Posterior cingulate gyrus (tissue), 11 donors: ENCODE data around the gene FAM163B.

Source experiments
- DNase-seq, 10 donors: peaks; one replicate each; pipeline versions ENCODE4 v3.0.0 to v3.0.0-alpha.2; 2020 to 2021; ENCODE audit warnings: mixed read lengths in 3 of 10
- intact Hi-C: fragments of 100-400 bp; cut with DNase I; formaldehyde crosslinking; loops from one replicate; pipeline ENCODE4 v1.15.1; 2023

The FAM163B gene

DNA sequence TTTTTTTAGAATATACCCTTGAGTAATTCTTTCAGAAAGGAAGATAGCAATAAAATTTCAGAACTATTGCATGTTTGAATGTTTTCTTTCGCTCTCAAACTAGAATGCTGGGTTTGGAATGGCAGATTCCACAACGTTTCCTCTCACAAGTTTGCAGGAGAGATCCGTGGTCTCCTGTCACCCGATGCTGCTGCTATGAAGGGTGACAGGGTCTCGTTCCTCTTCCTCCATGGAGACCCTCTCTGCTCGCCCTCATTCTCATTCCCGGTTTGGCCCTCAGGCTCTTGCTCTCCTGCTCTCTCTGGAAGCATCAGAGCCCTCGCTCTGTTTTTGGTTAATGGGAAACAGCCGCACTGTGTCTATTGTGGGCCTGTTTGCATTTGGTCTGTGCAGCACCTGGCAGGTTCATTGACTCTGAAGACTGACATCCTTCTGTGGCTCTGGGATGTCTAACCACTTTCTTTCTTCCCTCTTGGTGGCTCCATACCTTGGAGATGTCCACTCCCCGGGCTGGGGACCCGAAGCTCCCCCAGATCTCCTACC is 12.6 kb upstream of the FAM163B start:
- intact Hi-C loops, result no loop called here
- peak in 2 of 10 donors; percentile 23 to 24 for DNase-seq

DNA sequence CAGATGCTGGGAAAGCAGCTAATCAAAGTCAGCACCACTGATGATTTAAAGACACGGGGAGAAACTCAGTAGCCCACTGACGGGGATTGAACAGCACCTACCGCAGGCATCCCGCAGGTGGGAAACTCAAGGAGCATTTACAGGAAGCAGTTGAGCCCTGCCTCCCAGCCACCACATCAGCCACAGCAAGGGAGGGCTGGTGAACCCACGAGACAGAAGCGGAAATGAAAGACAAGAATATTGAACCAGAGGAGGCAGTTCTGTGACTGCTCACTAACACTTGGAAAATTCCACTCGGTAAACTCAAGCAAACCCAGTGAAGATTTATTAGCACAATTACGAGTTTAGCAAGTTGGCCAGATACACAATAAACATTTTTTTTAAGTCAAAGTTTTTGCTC is 10.6 kb upstream of the FAM163B start:
- intact Hi-C loops, result no loop called here
- DNase-seq, result peak in 3 of 10 donors; percentile 62 to 76 (median 71)

DNA sequence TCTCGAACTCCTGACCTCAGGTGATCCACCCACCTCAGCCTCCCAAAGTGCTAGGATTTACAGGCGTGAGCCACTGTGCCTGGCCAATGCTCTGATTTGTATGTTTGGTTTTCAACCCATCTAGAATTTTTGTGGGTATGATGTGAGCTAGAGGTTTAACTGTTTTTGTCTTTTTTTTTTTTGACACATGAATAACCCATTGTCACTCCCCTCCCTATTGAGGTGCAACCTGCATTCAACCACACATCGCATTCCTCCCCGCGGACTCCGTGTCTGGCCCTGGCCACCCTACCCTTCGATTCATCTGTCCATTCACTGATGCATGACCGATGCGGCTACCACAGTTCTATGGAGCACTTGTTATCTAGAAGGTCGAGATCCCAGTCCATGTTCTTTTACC is 9.5 kb upstream of the FAM163B start:
- intact Hi-C loops, result no loop called here
- peak in 3 of 10 donors; percentile 28 to 47 (median 40) for DNase-seq

DNA sequence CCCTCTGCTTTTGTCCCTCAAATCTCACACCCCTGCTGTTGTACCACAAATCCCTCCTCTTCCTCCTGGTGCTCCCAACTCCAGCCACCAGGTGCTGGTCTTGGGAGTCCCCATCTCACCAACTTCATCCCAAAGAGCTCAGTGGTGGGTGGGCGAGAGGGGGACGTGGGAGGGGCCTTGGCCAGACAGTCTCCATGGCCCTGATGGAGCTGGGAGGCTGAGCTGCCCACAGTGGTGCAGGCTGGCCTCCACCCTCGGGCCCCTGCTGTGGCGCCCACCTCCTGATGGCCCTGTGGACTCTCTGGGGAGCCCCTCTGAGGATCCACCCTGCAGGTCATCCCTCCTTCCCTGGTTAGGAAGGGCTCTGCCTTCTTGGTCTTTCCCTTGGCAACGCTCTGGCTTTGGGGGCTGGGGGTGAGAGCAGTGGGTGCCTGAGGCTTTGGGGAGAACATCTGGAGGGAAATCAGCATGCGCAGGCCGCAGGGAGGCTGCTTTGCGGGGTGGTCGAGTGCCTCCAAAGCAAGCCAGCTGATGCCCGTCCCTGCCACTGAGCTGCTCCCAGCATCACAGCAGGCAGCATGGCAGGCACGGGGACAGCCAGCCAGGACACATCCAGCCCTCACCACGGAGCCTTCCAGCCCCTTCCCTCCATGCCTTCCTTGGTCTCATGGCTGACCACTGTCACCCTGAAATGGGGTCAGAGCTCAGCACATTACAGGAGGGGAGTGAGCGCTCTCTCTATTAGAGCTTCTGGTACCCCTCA is 7.6 kb upstream of the FAM163B start:
- intact Hi-C loops, result no loop called here
- peak in 2 of 10 donors; percentile 56 to 67 for DNase-seq

DNA sequence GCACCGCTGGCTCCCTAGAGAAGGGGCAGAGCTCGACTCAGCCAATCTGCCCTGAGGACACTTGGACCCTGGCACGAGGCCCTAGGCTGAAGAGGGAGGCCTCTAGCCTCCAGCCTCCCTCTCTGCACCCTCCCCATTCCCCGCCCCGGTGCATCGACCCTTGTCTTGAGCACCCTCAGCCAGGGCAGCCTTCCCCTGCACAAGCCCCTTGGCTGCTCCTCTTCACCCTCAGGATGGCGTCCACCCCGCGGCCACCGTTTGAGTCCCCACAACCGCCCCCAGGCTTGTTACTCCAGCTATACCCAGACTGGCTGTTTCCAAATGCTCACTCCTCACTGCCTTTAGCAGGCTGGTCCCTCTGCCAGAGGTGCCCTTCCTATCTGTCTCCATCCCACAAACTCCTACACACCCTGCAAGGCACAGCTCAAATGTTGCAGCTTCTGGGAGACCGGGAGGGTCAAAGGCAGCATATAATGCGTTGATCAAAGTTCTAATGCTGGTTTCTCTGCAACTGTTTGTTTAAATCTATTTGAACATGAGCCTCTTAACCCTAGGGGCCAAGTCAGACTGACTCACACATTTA is 6.5 kb upstream of the FAM163B start:
- peak in 3 of 10 donors; percentile 35 to 66 (median 58) for DNase-seq
- intact Hi-C loops, result no loop called here

DNA sequence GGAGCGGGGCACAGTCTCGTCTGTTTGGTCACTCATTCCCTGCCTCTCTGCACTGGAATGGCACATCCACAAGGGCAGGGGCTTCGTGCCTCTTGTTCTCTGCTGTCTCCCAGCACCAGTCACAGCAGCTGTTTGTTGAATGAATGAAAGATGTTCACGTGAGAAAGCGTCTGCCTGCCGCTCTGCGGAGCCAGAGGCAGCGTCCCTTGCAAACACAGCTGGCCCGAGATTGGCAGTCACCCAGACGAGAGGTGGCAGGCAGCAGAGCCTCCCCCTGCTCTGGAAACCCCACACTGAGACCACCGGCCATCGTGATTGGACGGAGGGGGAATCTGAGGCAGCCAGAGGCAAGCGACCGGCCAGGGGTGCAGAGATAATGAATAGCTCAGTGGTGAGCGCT is 6.0 kb upstream of the FAM163B start:
- DNase-seq, result peak in 2 of 10 donors; percentile 51 to 67
- intact Hi-C loops, result no loop called here

DNA sequence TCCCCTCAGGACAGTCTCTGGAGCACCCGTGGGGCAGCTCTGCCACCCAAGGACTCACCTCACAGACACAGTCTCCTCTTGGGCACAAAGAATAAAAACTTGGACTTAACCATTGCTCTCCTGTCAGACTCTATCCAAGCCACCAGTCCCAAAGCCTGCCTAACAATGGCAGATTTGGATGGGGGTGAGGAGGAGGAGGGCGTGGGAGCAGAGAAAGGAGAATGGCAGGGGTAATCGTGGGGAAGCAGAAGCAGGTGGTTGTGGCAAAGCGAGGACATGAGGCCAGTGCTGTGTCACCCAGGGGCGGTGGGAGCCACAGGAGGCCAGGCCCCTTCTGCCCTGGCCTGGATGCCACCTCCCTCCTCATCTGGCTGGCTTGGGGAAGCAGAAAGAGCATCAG is 5.5 kb upstream of the FAM163B start:
- peak in 2 of 10 donors; percentile 27 to 47 for DNase-seq
- intact Hi-C loops, result loop anchor here (5.0 kb wide), 1 partner anchor 88 kb away; no protein-coding TSS in a partner anchor

DNA sequence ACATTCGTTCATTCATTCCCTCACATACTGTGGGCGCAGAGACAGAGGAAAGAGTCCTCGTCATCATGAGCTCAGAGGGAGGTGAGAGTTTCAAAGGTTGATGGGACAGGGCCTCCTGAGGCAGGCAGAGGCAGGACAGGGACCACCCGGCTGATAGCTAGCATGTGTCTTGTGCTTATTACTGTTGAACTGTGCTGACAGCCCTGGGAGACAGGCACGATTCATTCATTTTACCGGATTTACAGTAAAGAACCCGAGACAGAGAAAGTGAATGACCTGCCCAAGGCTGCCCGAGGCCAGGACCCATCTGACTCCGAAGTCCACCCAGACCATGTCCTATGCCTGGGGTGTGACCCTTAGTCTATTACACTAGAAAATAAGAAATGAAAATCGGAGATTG is 4.9 kb upstream of the FAM163B start:
- peak in 3 of 10 donors; percentile 36 to 51 (median 47) for DNase-seq
- intact Hi-C loops, result loop anchor here (5.0 kb wide), 1 partner anchor 88 kb away; no protein-coding TSS in a partner anchor

DNA sequence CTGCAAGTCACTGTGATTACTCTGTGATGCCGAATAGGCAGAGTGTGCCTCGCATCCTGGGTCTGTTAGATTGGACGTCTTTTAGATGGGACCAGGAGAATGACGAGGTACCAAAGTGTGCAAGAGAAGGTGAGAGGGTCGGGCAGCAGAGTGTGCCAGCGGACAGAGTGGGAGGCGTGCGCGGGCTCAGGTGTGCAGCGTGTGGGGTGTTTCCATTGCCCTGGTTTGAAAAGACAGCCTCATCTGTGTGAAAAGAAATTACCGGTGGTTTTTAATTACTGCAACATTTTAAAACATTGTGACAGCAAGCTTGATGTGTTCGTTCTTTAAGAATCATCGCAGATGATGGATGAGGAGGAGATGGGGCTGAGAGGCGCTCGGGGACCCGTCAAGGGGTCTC is 4.2 kb upstream of the FAM163B start:
- intact Hi-C loops, result loop anchor here (5.0 kb wide), 1 partner anchor 89 kb away; no protein-coding TSS in a partner anchor
- DNase-seq, result peak in 3 of 10 donors; percentile 14 to 44 (median 24)

DNA sequence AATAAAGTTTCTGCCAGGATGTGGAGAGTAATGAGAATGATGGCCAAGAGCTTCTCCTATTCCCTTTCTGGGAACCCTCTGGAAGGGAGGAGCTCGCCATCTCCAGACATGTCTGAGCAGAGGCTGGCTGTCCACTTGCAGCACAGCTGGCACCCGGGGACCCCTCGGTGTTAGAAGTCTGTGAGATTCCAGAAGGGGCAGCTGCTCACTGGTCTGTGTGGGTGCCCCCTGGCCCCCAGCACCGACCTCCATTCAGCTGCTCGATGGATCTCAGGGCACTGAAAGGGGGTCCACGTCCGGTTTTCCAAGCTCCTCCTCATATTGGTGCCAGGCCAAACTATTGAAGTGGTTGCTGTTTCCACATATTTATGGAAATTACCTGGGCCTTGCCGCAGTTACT is 3.6 kb upstream of the FAM163B start:
- intact Hi-C loops, result loop anchor here (5.0 kb wide), 1 partner anchor 89 kb away; no protein-coding TSS in a partner anchor
- peak in 3 of 10 donors; percentile 22 to 68 (median 62) for DNase-seq

DNA sequence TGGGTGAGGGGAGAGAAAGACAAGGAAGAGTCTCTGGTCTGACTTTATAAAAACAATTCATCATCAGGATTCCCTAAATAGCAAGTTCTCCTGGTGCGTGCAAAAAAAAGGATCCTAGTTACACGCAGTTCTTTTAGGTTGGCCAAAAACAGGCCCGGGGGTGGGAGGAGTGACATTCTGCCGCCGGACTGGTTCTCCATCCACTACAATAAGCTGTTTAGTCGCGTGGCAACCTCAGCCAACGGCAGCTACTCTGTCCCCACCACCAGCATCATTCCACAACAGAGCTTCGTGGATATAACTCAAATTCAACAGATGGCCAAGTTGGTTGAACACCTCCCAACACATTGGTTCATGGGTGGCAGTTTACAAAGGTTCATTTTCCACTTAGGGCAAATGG is 2.9 kb upstream of the FAM163B start:
- intact Hi-C loops, result loop anchor here (5.0 kb wide), 1 partner anchor 90 kb away; no protein-coding TSS in a partner anchor
- peak in 7 of 10 donors; percentile 52 to 92 (median 69) for DNase-seq

DNA sequence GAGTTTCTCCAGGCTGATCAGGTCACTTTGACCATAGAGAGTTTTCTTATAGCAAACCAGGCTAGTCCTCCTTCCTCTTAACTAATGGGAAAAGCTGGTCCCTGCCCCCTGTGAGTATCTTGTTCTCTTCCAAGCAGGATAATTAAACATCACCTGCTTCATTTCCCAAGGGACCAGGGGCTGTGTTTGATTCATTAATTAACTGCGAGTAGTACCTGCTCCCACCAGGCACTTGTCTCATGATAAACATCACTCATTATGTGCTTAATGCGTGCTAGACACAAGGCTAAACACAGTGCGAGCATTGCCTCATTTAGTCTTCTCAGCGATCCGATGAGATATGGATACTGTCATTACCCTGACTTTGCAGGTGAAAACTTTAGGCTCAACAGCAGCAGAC is 1.7 kb upstream of the FAM163B start:
- DNase-seq, result no peak
- intact Hi-C loops, result loop anchor here (5.0 kb wide), 1 partner anchor 91 kb away; no protein-coding TSS in a partner anchor

DNA sequence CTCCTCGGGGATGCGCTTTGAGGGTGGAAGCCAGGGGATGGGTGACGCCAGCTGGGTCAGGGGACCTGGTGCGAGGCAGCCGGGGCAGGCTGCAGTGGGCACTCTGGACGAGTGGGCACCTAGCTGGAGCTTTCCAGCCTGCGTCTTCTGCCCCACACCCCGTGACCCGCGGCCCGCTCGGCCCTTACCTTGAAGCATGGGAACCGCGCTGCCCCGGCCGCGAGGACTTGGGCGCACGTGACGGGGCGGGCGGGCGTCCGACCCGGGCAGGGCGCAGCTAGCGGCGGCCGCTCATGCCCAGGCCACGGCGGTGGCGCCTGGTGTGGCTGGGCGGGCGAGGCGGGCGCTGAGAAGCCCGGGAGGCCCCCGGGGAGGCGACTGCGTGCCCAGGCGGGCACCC is 300 bp downstream of the FAM163B start:
- peak in 3 of 10 donors; percentile 71 to 77 (median 72) for DNase-seq
- intact Hi-C loops, result no loop called here

DNA sequence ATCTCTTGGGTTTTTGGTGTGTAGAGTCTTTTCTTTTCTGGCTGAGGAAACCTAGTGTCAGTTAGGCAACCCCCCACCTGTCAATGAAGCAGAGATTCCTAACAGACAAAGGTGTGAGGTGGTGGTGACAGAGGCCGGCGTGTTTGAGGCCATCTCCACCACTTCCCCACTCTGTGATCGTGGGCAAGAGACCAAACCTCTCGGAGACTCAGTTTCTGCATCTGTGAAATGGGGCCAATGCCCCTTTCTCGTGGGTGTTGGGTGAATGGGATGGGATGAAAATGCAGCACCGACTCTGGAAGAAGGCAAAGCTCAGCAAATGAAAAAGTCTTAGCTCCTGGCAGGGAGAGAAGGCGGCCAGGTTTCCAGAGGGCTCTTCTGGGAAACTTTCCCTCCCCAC is 807 bp downstream of the FAM163B start:
- DNase-seq, result peak in 2 of 10 donors; percentile 54 to 65
- intact Hi-C loops, result no loop called here

DNA sequence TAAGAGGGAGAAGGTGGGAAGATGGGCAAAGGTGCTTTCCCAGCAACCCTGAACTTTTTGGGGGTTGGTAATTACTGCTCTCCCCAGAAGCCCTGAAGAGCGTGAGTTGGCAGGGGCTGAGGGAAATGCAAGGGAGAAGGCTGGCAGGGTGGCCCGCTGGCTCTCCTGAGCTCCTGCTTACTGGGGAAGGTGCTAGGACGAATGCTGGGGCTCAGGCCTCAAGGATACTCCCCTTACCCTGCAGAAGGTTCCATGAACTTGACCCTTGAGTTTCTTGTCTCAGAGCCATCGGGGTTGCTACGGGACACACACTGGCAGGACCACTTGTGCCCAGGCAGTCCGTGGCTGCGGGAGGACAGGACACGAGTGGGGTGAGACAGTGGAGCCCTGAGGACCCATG is 1.2 kb downstream of the FAM163B start:
- intact Hi-C loops, result no loop called here
- DNase-seq, result peak in 3 of 10 donors; percentile 58 to 75 (median 68)

DNA sequence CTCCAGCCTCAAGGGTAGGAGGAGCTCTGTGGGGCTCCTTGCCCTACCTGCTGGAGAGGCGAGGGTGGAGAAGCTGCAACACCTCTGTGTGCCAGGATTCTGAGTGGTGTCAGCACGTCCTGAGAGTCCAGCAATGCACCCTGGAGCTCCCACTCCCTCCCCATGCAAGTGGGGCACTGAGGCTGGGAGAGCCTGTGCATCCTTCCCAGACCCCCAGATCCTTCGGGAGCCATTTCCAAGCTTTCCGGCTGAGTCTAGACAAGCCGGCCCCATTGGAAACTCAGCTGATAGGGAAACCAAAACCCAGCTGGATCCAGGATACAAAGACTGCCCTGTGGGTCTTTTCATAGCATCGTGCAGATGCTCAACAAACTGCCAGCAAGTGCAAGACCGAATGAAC is 1.8 kb downstream of the FAM163B start:
- DNase-seq, result peak in 3 of 10 donors; percentile 73 to 83 (median 73)
- intact Hi-C loops, result no loop called here

DNA sequence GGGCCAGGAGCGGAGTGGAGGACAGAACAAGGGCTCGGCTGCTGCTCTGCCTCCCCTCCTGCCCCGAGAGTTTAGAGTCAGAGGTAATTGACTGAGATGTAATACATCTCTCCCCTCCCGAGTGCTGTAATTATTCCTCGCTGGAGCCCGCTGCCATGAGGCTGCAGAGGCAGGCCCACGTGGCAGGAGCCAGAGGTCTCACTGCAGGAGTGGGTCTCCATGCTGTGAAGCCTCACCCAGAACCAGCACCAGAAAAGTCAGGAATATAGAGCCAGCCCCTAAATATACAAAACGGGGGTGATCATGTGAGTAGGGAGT is 2.5 kb downstream of the FAM163B start:
- peak in 2 of 10 donors; percentile 70 to 79 for DNase-seq
- intact Hi-C loops, result no loop called here

DNA sequence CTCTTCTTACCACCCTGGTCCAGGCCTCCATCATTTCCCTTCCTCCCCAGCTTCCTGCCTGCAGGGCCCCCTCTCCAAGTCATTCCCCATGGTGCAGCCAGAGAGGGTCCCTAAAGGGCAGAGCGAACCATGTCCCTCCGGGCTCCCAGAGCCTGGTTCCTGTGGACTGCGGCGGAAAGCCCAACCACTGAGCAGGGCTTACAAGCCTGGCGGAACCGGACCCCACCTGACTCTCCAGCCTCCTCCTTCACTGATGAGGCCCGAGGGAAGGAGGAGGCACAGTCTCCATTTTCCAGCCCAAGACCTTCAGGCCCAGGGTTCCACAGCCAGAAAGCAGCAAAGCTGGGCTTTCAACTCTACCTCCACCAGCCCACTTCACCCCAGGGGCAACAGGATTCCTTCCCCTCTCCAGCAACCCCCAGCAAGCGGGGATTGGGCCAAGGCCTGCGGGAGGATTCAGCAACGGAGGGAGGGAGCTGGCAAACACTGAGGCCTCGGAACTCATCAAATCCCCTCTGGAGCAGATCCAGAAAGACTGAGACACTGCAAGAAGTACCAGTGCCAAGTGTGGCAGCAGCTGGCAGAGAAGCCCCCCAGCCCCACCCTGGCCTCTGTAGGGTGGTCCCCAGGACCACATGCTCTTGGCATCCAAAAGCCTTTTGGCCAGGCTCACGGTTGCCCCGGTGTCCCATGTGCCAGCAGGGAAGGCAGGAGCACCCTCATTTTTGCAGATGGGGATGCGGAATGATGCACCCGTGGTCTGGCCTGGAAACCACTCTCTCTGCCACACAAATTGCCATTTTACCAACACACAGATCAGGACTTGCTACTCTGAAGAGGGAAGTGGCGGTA is 3.1 kb downstream of the FAM163B start:
- intact Hi-C loops, result no loop called here
- peak in 3 of 10 donors; percentile 74 to 82 (median 76) for DNase-seq

DNA sequence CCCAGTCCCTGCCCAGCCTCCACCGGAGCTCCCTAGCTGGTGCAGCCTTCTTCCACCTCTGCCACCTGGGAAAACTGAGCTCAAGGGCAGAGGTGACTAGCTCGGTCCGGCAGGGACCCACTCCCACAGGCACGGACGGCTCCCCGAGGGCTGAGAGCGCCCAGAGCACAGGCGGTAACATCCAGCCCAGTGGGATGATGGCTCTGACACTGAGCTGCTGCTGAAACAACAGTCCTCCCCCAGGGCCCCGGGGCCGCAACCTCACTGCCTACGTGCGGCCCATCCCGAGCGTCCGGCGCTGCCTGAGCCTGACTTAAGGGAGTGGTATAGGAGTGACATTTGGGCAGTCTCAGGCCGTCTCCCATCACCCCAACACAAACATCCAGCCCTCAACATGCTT is 3.7 kb downstream of the FAM163B start:
- DNase-seq, result peak in 3 of 10 donors; percentile 59 to 67 (median 61)
- intact Hi-C loops, result no loop called here

DNA sequence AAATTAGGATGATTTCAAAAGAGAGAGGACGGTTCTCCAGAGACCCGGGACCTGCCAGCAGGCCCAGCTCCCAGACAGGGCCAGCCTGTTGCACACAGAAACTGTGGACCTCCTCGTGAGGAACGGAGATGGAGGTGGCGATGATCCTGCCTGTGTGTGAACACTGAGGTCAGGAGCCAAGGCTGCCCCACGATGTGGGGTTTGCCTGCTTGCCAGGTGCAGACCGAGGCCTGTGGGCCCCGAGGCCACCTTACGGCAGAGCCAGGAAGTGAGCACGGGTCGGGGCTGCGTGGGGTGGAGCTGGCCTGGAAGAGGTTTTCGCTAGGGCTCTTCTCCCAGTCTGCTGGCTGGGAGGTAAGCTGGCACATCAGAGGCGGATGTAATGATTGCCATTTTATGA is 4.3 kb downstream of the FAM163B start:
- DNase-seq, result peak in 3 of 10 donors; percentile 75 to 85 (median 81)
- intact Hi-C loops, result no loop called here
